ENCODE measurements around the gene ZNRF1. TPM values are rescaled to one million over a fixed set of nuclear protein-coding genes. Genes with fewer than 3 reads are reported as not detected.

Gene ZNRF1
- total RNA-seq, 1 experiment from 2014 or later: 27.1 TPM

- DNase-seq: no peak
- intact Hi-C loops (cut with micrococcal nuclease; ENCODE audit: unreplicated experiment): no loop called here
- CTCF ChIA-PET: interaction anchor here (0.7 kb wide), 1 partner anchor 115 kb away, joined by 3 read pairs; no protein-coding TSS in a partner anchor
- Mint-ChIP-seq H3K27ac (ENCODE audit: unreplicated experiment) (no peak overlapping the region), H3K27me3 (ENCODE audit: unreplicated experiment) (no peaks in the 10 kb centered on the region), H3K4me1 (ENCODE audit: low read depth, unreplicated experiment) (peaks cover 10% of the 10 kb centered on the region), H3K9me3 (ENCODE audit: low read depth, unreplicated experiment) (no peaks in the 10 kb centered on the region), H3K36me3 (ENCODE audit: insufficient read depth, unreplicated experiment) (no peaks in the 10 kb centered on the region), H3K4me3 (ENCODE audit: low read depth, unreplicated experiment) (no peak overlapping the region)
- no TSS peak for BruUV-seq (replicated peaks)
- TF ChIP-seq CTCF (IDR thresholded peaks at IDR 0.05; ENCODE audit: unreplicated experiment): no peak
These were observed 60.0 kb downstream of the ZNRF1 start for GRCh38 chr16:75058806-75059205.

DNA sequence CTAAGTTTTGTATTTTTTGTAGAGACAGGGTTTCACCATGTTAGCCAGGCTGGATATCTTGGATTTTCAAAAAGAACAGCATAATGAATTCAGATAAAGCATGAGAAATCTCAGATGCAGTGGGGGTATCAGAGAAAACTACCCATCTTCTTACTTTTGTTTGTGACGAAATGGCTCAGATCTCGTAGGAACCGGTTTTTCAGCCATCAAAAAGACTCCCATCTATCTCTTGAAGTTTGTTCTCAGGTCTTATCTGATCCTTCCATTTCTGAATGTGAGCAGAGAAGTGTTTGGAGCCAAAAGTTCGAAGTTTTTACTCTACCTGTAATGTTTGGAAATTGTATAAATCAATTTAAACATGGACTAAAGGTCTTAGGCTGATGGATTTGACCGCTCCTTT, 60.6 kb downstream of the ZNRF1 start:
- no peaks in the 10 kb centered on the region for H3K27me3 Mint-ChIP-seq (ENCODE audit: unreplicated experiment)
- DNase-seq: no peak
- no peak overlapping the region for H3K4me3 Mint-ChIP-seq (ENCODE audit: low read depth, unreplicated experiment)
- no peak for TF ChIP-seq CTCF (IDR thresholded peaks at IDR 0.05; ENCODE audit: unreplicated experiment)
- CTCF ChIA-PET: no interaction called here
- no peak overlapping the region for H3K27ac Mint-ChIP-seq (ENCODE audit: unreplicated experiment)
- no TSS peak for BruUV-seq (replicated peaks)
- intact Hi-C loops (cut with micrococcal nuclease; ENCODE audit: unreplicated experiment): no loop called here
- no peaks in the 10 kb centered on the region for H3K9me3 Mint-ChIP-seq (ENCODE audit: low read depth, unreplicated experiment)
- H3K36me3 Mint-ChIP-seq (ENCODE audit: insufficient read depth, unreplicated experiment): no peaks in the 10 kb centered on the region
- H3K4me1 Mint-ChIP-seq (ENCODE audit: low read depth, unreplicated experiment): peaks cover 4% of the 10 kb centered on the region

DNA sequence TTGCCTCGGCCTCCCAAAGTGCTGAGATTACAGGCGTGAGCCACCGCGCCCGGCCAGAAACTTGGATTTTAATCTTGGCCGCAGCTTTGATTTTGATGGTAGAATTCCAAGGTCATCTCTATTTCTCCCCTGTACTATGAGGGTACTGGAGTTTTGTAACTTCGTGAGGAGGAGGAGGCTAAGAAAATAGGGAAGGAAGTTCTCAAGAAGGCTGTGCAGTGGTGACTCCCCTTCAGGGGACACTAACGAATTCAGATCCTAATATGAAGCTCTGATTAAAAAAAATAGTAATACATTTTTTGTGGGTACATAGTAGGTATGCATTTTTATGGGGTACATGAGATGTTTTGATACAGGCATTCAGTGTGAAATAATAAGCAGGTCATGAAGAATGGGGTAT, 61.9 kb downstream of the ZNRF1 start:
- H3K27ac Mint-ChIP-seq (ENCODE audit: unreplicated experiment): no peak overlapping the region
- no peak overlapping the region for H3K4me3 Mint-ChIP-seq (ENCODE audit: low read depth, unreplicated experiment)
- intact Hi-C loops (cut with micrococcal nuclease; ENCODE audit: unreplicated experiment): no loop called here
- no peak for DNase-seq
- H3K4me1 Mint-ChIP-seq (ENCODE audit: low read depth, unreplicated experiment): peaks cover 12% of the 10 kb centered on the region
- H3K36me3 Mint-ChIP-seq (ENCODE audit: insufficient read depth, unreplicated experiment): no peaks in the 10 kb centered on the region
- no TSS peak for BruUV-seq (replicated peaks)
- TF ChIP-seq CTCF (IDR thresholded peaks at IDR 0.05; ENCODE audit: unreplicated experiment): no peak
- H3K9me3 Mint-ChIP-seq (ENCODE audit: low read depth, unreplicated experiment): no peaks in the 10 kb centered on the region
- CTCF ChIA-PET: interaction anchor here (0.7 kb wide), 1 partner anchor 140 kb away, joined by 3 read pairs; no protein-coding TSS in a partner anchor
- H3K27me3 Mint-ChIP-seq (ENCODE audit: unreplicated experiment): no peaks in the 10 kb centered on the region

GRCh38 chr16:75061669-75062068, 62.8 kb downstream of the ZNRF1 start:
- CTCF ChIA-PET: interaction anchor here (1.2 to 1.3 kb wide), 2 partner anchors 10 to 50 kb away, joined by 3 read pairs; no protein-coding TSS in a partner anchor
- no TSS peak for BruUV-seq (replicated peaks)

More at GRCh38 chr16:75061669-75062068, 62.8 kb downstream of the ZNRF1 start:
- DNase-seq: no peak
- intact Hi-C loops (cut with micrococcal nuclease; ENCODE audit: unreplicated experiment): no loop called here
- no peak for TF ChIP-seq CTCF (IDR thresholded peaks at IDR 0.05; ENCODE audit: unreplicated experiment)
- H3K27me3 Mint-ChIP-seq (ENCODE audit: unreplicated experiment): no peaks in the 10 kb centered on the region
- H3K36me3 Mint-ChIP-seq (ENCODE audit: insufficient read depth, unreplicated experiment): no peaks in the 10 kb centered on the region
- peaks cover 17% of the 10 kb centered on the region for H3K4me1 Mint-ChIP-seq (ENCODE audit: low read depth, unreplicated experiment)
- no peak overlapping the region for H3K4me3 Mint-ChIP-seq (ENCODE audit: low read depth, unreplicated experiment)
- H3K9me3 Mint-ChIP-seq (ENCODE audit: low read depth, unreplicated experiment): no peaks in the 10 kb centered on the region
- H3K27ac Mint-ChIP-seq (ENCODE audit: unreplicated experiment): no peak overlapping the region
